Measurements from ENCODE around the gene CENPO.

DNA sequence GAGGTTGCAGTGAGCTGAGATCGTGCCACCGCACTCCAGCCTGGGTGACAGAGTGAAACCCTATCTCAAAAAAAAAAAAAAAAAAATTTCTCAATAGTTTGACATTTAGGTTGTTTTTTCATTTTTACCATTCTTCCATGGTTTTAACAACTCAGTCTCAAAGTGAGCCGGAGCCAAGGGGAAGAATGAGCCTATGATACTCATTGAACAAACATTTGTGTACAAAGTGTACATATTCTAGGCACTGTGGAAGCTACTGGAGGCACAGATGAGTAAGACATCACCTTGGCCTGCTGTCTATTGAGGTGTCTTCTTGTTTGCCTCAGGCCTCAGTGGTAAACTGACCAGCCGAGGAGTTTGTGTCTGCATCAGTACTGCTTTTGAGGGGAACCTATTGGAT is 21.9 kb downstream of the CENPO start:
- TF ChIP-seq CTCF (IDR thresholded peaks at IDR 0.05; ENCODE audit: insufficient read depth, low read depth, low read length) (no peak), EZH2 (IDR thresholded peaks at IDR 0.05; ENCODE audit: insufficient read depth, low read length) (no peak)
